Left ventricle myocardium superior (tissue), 1 donor: ENCODE measurements around the gene ZMIZ1. TPM values are rescaled to one million over a fixed set of nuclear protein-coding genes. Genes with fewer than 3 reads are reported as not detected.

Experiments
- ATAC-seq: fragments of 200-7000 bp; cut with Tn5 transposase; one replicate; pipeline ENCODE4 v1.9.1; 2020; ENCODE audit warnings: mild to moderate bottlenecking, moderate library complexity
- DNase-seq: peaks from one replicate; pipeline ENCODE4 v3.0.0-alpha.2; 2020
- intact Hi-C: fragments of 100-400 bp; cut with micrococcal nuclease; formaldehyde crosslinking; loops from one replicate; pipeline ENCODE4 v1.11.0; 2022
- total RNA-seq: library from RNA; stranded (reverse); fragmentation: NEBNext Ultra II Directional; extraction: Animal tissue kit (Norgen Biotek cat#: 25700); gene quantifications from one replicate; pipeline ENCODE4 v1.2.1, GENCODE V29; 2021
- donor health status: DM: no; HTN: yes; CAD: no; lungs with severe emphysema.

ZMIZ1 gene
- total RNA-seq, 1 donor from 2014 or later, result 49.5 TPM

GRCh38 chr10:79139124-79139835, 70.5 kb downstream of the ZMIZ1 start:
- peak; percentile 86 for DNase-seq
- intact Hi-C loops, result loop anchor here (10.0 kb wide), 1 partner anchor 56 kb away; no protein-coding TSS in a partner anchor
- peak; percentile 82 for ATAC-seq

- no peak for DNase-seq
- intact Hi-C loops, result loop anchor here (10.0 kb wide), 1 partner anchor 65 kb away; no protein-coding TSS in a partner anchor
- ATAC-seq, result no peak
These were observed 71.5 kb downstream of the ZMIZ1 start for GRCh38 chr10:79140085-79140793.

- no peak for ATAC-seq
These were observed 72.1 kb downstream of the ZMIZ1 start for GRCh38 chr10:79140855-79141254.

GRCh38 chr10:79142064-79142491, 73.3 kb downstream of the ZMIZ1 start:
- intact Hi-C loops, result loop anchor here (10.0 kb wide), 1 partner anchor 67 kb away; no protein-coding TSS in a partner anchor
- ATAC-seq (no peak), DNase-seq (no peak)

More at GRCh38 chr10:79140855-79141254, 72.1 kb downstream of the ZMIZ1 start:
- intact Hi-C loops, result loop anchor here (10.0 kb wide), 1 partner anchor 66 kb away; no protein-coding TSS in a partner anchor
- DNase-seq, result no peak

GRCh38 chr10:79142522-79143309, 74.0 kb downstream of the ZMIZ1 start:
- ATAC-seq (no peak), DNase-seq (no peak)
- intact Hi-C loops, result loop anchor here (10.0 kb wide), 1 partner anchor 68 kb away; no protein-coding TSS in a partner anchor

- DNase-seq, result no peak
- ATAC-seq, result no peak
- intact Hi-C loops, result loop anchor here (10.0 kb wide), 1 partner anchor 69 kb away; no protein-coding TSS in a partner anchor
These were observed 75.1 kb downstream of the ZMIZ1 start for GRCh38 chr10:79143879-79144278.

- intact Hi-C loops, result loop anchor here (10.0 kb wide), 1 partner anchor 70 kb away; no protein-coding TSS in a partner anchor
- DNase-seq (no peak), ATAC-seq (no peak)
These were observed 75.8 kb downstream of the ZMIZ1 start for GRCh38 chr10:79144351-79145173.

- intact Hi-C loops, result loop anchor here (10.0 kb wide), 1 partner anchor 70 kb away; no protein-coding TSS in a partner anchor
- no peak for DNase-seq
- no peak for ATAC-seq
These were observed 76.4 kb downstream of the ZMIZ1 start for GRCh38 chr10:79145174-79145483.

- DNase-seq (no peak), ATAC-seq (no peak)
- intact Hi-C loops, result loop anchor here (10.0 kb wide), 1 partner anchor 71 kb away; no protein-coding TSS in a partner anchor
These were observed 77.0 kb downstream of the ZMIZ1 start for GRCh38 chr10:79145517-79146470.

GRCh38 chr10:79146611-79147130, 77.9 kb downstream of the ZMIZ1 start:
- intact Hi-C loops, result loop anchor here (10.0 kb wide), 1 partner anchor 72 kb away; no protein-coding TSS in a partner anchor
- DNase-seq (peak; percentile 80), ATAC-seq (peak; percentile 30)

- intact Hi-C loops, result loop anchor here (10.0 kb wide), 1 partner anchor 73 kb away; no protein-coding TSS in a partner anchor
- DNase-seq (no peak), ATAC-seq (no peak)
These were observed 78.5 kb downstream of the ZMIZ1 start for GRCh38 chr10:79147306-79147705.

- no peak for ATAC-seq
- no peak for DNase-seq
- intact Hi-C loops, result loop anchor here (10.0 kb wide), 1 partner anchor 73 kb away; no protein-coding TSS in a partner anchor
These were observed 79.2 kb downstream of the ZMIZ1 start for GRCh38 chr10:79147796-79148451.

GRCh38 chr10:79148452-79149344, 79.9 kb downstream of the ZMIZ1 start:
- DNase-seq (peak; percentile 91), ATAC-seq (peak; percentile 58)
- intact Hi-C loops, result loop anchor here (10.0 kb wide), 1 partner anchor 74 kb away; no protein-coding TSS in a partner anchor

GRCh38 chr10:79149345-79149661, 80.5 kb downstream of the ZMIZ1 start:
- DNase-seq (no peak), ATAC-seq (no peak)
- intact Hi-C loops, result loop anchor here (10.0 kb wide), 1 partner anchor 75 kb away; no protein-coding TSS in a partner anchor

GRCh38 chr10:79149662-79150443, 81.1 kb downstream of the ZMIZ1 start:
- DNase-seq, result peak; percentile 93
- intact Hi-C loops, result loop anchor here (10.0 kb wide), 1 partner anchor 75 kb away; no protein-coding TSS in a partner anchor
- ATAC-seq, result peak; percentile 58
